Measurements from ENCODE around the gene MXD1.

Gene MXD1

GRCh38 chr2:69958480-69958879 is 43.6 kb downstream of the MXD1 start:
- TF ChIP-seq POLR2A (IDR thresholded peaks at IDR 0.05; ENCODE audit: extremely low read depth, insufficient read length) (no peak), MAX (IDR thresholded peaks at IDR 0.05; ENCODE audit: low read depth, low read length) (no peak), MYC (IDR thresholded peaks at IDR 0.05; ENCODE audit: low read depth, low read length) (no peak), CTCF (IDR thresholded peaks at IDR 0.05; ENCODE audit: low read depth, low read length) (no peak)

GRCh38 chr2:69959425-69959824 is 44.5 kb downstream of the MXD1 start:
- DNase-seq (ENCODE audit: low read depth), result no peak
- no peak overlapping the region for H3K4me3 ChIP-seq (ENCODE audit: low read depth, low read length)
- no peak for TF ChIP-seq MAX (IDR thresholded peaks at IDR 0.05; ENCODE audit: low read depth, low read length)
- TF ChIP-seq CTCF (IDR thresholded peaks at IDR 0.05; ENCODE audit: low read depth, low read length), result no peak
- no peak for TF ChIP-seq MYC (IDR thresholded peaks at IDR 0.05; ENCODE audit: low read depth, low read length)
- TF ChIP-seq POLR2A (IDR thresholded peaks at IDR 0.05; ENCODE audit: extremely low read depth, insufficient read length), result no peak

More at GRCh38 chr2:69958480-69958879, 43.6 kb downstream of the MXD1 start:
- no peak overlapping the region for H3K4me3 ChIP-seq (ENCODE audit: low read depth, low read length)
- DNase-seq (ENCODE audit: low read depth), result no peak

GRCh38 chr2:69960821-69961220 is 45.9 kb downstream of the MXD1 start:
- no peak for DNase-seq (ENCODE audit: low read depth)
- H3K4me3 ChIP-seq (ENCODE audit: low read depth, low read length), result no peak overlapping the region
- no peak for TF ChIP-seq CTCF (IDR thresholded peaks at IDR 0.05; ENCODE audit: low read depth, low read length)

- TF ChIP-seq MAX (IDR thresholded peaks at IDR 0.05; ENCODE audit: low read depth, low read length) (no peak), CTCF (IDR thresholded peaks at IDR 0.05; ENCODE audit: low read depth, low read length) (no peak), MYC (IDR thresholded peaks at IDR 0.05; ENCODE audit: low read depth, low read length) (no peak), POLR2A (IDR thresholded peaks at IDR 0.05; ENCODE audit: extremely low read depth, insufficient read length) (no peak)
- no peak within 1 kb of the TSS for H3K4me3 ChIP-seq (ENCODE audit: low read depth, low read length)
- DNase-seq (ENCODE audit: low read depth), result no peak
These were observed 46.6 kb downstream of the MXD1 start, which contains the start of gene ASPRV1 for GRCh38 chr2:69961496-69961895. Gene ASPRV1 (minus strand): TSS chr2:69961631. CDS start chr2:69961436, 195 bp downstream.

GRCh38 chr2:69962986-69963730 is 48.2 kb downstream of the MXD1 start:
- DNase-seq (ENCODE audit: low read depth), result no peak
- H3K4me3 ChIP-seq (ENCODE audit: low read depth, low read length), result no peak overlapping the region
- TF ChIP-seq MYC (IDR thresholded peaks at IDR 0.05; ENCODE audit: low read depth, low read length), result no peak
- no peak for TF ChIP-seq POLR2A (IDR thresholded peaks at IDR 0.05; ENCODE audit: extremely low read depth, insufficient read length)
- no peak for TF ChIP-seq MAX (IDR thresholded peaks at IDR 0.05; ENCODE audit: low read depth, low read length)
- no peak for TF ChIP-seq CTCF (IDR thresholded peaks at IDR 0.05; ENCODE audit: low read depth, low read length)
